ENCODE data around the gene MTOR. TPM values are rescaled to one million over a fixed set of nuclear protein-coding genes. Genes with fewer than 3 reads are reported as not detected.

The MTOR gene
- total RNA-seq, 4 donors from 2014 or later: 32.4 to 55.4 (median 42.5) TPM

DNA sequence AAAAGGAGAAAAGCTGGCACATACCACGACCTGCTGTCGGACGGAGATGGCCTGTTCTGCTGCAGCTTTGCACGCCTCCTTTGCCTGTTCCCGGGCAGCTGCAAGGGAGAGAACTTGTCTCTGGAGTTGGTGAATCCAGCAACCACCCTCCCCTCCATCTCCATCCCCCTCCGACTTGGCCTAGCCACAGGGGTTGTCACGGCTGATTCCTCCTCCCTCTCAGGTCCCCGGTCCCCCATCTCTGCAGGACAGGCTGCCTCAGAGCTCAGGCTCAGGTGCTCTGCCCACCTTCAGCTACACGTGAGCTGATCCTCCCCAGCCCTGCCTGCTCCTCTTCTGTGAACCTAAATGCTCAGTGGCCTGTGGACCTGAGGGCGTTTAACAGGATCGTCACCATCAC lies 191.5 kb downstream of the MTOR start:
- 71 to 95% methylated on average over 4 to 11 of the region's 11 CpGs for WGBS, 2 donors (ENCODE audit: low coverage in 1 of 2)
- no peaks in the 10 kb centered on the region for H3K9me3 ChIP-seq
- no peak overlapping the region for H3K27ac ChIP-seq
- no peaks in the 10 kb centered on the region for H3K4me1 ChIP-seq
- peaks cover 0 to 100% of the 10 kb centered on the region in 2 donors for H3K36me3 ChIP-seq
- H3K27me3 ChIP-seq: no peaks in the 10 kb centered on the region
- no peak overlapping the region for H3K4me3 ChIP-seq
- TF ChIP-seq EP300 (IDR thresholded peaks at IDR 0.05) (no peak), POLR2A (IDR thresholded peaks at IDR 0.05) (no peak), POLR2AphosphoS5 (IDR thresholded peaks at IDR 0.05) (no peak)
- TF ChIP-seq, protein P1, sequence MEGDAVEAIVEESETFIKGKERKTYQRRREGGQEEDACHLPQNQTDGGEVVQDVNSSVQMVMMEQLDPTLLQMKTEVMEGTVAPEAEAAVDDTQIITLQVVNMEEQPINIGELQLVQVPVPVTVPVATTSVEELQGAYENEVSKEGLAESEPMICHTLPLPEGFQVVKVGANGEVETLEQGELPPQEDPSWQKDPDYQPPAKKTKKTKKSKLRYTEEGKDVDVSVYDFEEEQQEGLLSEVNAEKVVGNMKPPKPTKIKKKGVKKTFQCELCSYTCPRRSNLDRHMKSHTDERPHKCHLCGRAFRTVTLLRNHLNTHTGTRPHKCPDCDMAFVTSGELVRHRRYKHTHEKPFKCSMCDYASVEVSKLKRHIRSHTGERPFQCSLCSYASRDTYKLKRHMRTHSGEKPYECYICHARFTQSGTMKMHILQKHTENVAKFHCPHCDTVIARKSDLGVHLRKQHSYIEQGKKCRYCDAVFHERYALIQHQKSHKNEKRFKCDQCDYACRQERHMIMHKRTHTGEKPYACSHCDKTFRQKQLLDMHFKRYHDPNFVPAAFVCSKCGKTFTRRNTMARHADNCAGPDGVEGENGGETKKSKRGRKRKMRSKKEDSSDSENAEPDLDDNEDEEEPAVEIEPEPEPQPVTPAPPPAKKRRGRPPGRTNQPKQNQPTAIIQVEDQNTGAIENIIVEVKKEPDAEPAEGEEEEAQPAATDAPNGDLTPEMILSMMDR (IDR thresholded peaks at IDR 0.05): no peak
- no peak for ATAC-seq

DNA sequence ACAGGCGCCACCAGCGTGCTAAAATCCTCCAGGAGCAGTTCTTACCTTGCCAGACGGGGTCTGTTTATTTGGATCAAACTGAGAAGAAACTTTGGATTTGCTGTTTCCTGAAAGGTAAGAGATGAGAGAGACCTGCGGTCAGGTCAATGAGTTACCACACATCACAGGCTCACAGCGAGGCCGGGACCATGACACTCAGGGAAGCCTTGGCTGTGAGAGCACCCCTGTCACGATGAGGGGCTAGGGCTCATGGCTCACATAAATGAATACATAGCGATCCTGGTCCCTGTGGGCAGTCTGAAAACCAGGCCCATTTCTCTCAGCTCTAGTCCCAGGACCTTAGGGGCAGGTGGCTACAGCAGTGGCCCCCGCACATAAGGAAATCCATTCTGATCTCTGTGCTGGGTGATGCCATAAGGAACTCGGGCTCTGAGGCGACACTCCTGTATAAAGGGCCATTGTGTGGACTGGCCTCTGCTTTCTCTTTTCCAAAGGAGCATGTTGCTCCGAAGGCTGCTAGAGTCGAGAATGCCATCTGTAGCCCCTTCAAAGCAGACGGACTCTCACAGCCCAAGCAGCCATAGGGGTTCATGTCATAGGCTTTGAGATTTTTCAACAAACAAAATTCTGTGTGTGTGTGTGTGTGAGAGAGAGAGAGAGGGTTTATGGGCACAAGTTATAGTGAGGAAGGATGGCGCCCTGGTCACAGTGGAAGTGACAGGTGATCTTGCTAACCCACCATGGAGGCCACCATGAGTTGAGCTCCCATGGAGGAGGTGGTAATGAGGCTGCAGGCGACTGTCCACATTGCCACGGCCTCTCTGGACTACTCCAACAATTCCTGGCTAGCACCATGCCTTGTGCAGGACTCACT lies 193.5 kb downstream of the MTOR start:
- Histone ChIP-seq H3K36me3 (peaks cover 0 to 100% of the 10 kb centered on the region in 2 donors), H3K9me3 (no peaks in the 10 kb centered on the region), H3K27ac (no peak overlapping the region), H3K27me3 (no peaks in the 10 kb centered on the region), H3K4me1 (no peaks in the 10 kb centered on the region), H3K4me3 (no peak overlapping the region)
- 86 to 92% methylated on average over 2 to 4 of the region's 17 CpGs for WGBS, 2 donors (ENCODE audit: low coverage in 1 of 2)
- ATAC-seq: no peak
- TF ChIP-seq EP300 (IDR thresholded peaks at IDR 0.05): no peak
- TF ChIP-seq, protein P1 (IDR thresholded peaks at IDR 0.05): no peak
- TF ChIP-seq POLR2AphosphoS5 (IDR thresholded peaks at IDR 0.05): no peak
- no peak for TF ChIP-seq POLR2A (IDR thresholded peaks at IDR 0.05)

- TF ChIP-seq, protein P1 (IDR thresholded peaks at IDR 0.05): no peak
- no peak for TF ChIP-seq EP300 (IDR thresholded peaks at IDR 0.05)
- peaks cover 0 to 99% of the 10 kb centered on the region in 2 donors for H3K36me3 ChIP-seq
- no peaks in the 10 kb centered on the region for H3K27me3 ChIP-seq
- no peak overlapping the region for H3K4me3 ChIP-seq
- WGBS, 2 donors (ENCODE audit: low coverage in 1 of 2): 79 to 100% methylated on average over 1 to 10 of the region's 18 CpGs
- no peaks in the 10 kb centered on the region for H3K9me3 ChIP-seq
- ATAC-seq: no peak
- no peak overlapping the region for H3K27ac ChIP-seq
- no peaks in the 10 kb centered on the region for H3K4me1 ChIP-seq
These were observed 194.4 kb downstream of the MTOR start for GRCh38 chr1:11067716-11068599.

DNA sequence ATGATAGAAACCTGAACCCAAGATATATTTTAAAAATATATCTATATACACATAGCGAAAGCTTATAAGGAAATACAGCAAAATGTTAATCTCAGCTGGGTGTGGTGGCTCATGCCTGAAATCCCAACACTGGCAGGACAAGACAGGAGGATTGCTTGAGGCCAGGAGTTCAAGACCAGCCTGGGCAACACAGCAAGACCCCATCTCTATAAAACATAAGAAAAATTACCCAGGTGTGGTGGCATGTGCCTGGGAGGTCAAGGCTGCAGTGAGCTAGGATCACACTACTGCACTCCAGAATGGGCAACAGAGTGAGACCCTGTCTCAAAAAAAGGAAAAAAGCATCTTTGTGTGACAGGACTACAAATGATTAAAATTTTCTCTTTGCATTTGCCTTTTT lies 196.6 kb downstream of the MTOR start:
- WGBS, 2 donors (ENCODE audit: low coverage in 1 of 2): 92 to 100% methylated on average over 1 of the region's 1 CpG
- TF ChIP-seq EP300 (IDR thresholded peaks at IDR 0.05) (no peak), POLR2A (IDR thresholded peaks at IDR 0.05) (no peak), POLR2AphosphoS5 (IDR thresholded peaks at IDR 0.05) (no peak)
- TF ChIP-seq, protein P1 (IDR thresholded peaks at IDR 0.05): no peak
- no peak for ATAC-seq
- Histone ChIP-seq H3K4me3 (no peak overlapping the region), H3K4me1 (peaks cover 0 to 13% (median 4%) of the 10 kb centered on the region in 3 donors), H3K9me3 (no peaks in the 10 kb centered on the region), H3K27me3 (no peaks in the 10 kb centered on the region), H3K36me3 (peaks cover 0 to 78% of the 10 kb centered on the region in 2 donors), H3K27ac (no peak overlapping the region)
